Kidney (tissue), 14 donors: ENCODE measurements around the gene SMOC1. TPM values are rescaled to one million over a fixed set of nuclear protein-coding genes. Genes with fewer than 3 reads are reported as not detected.

ENCODE experiments used
- DNase-seq, 5 donors: peaks; one replicate each; pipeline ENCODE4 v3.0.0-alpha.2; 2013 to 2020
- FAIRE-seq: peaks from 2 replicates; lab custom pipeline; 2012; peaks lifted over from hg19 to GRCh38; lab: Jason Lieb, UNC
- H3K27ac ChIP-seq, 2 donors: one replicate each; pipeline ENCODE4 v1.7.0; 2013; ENCODE audit warnings: low read depth in 2 of 2, low read length in 2 of 2, inconsistent platforms in 1 of 2
- H3K27me3 ChIP-seq: one replicate; pipeline ENCODE4 v1.7.1; 2013; ENCODE audit warnings: low read length, inconsistent platforms; ENCODE audit not compliant: control insufficient read depth, insufficient read depth
- H3K36me3 ChIP-seq, 3 donors: one replicate each; pipeline versions ENCODE4 v1.7.0 to v1.7.1; 2013; ENCODE audit warnings: low read length in 3 of 3, control low read depth in 1 of 3, inconsistent platforms in 1 of 3; ENCODE audit not compliant: insufficient read depth in 3 of 3, control insufficient read depth in 2 of 3
- H3K4me1 ChIP-seq, 3 donors: one replicate each; pipeline versions ENCODE4 v1.7.0 to v1.7.1; 2013; ENCODE audit warnings: low read length in 3 of 3, inconsistent platforms in 1 of 3, low read depth in 1 of 3; ENCODE audit not compliant: control insufficient read depth in 2 of 3, insufficient read depth in 2 of 3
- H3K4me3 ChIP-seq, 3 donors: one replicate each; pipeline versions ENCODE4 v1.7.0 to v1.8.1; 2013; ENCODE audit warnings: low read length in 3 of 3, control low read depth in 1 of 3, inconsistent platforms in 1 of 3
- H3K9ac ChIP-seq, 3 donors: one replicate each; pipeline versions ENCODE4 v1.7.0 to v1.7.1; 2013; ENCODE audit warnings: low read length in 3 of 3, control low read depth in 1 of 3, inconsistent platforms in 1 of 3
- H3K9me3 ChIP-seq, 3 donors: one replicate each; pipeline versions ENCODE4 v1.7.0 to v1.7.1; 2013; ENCODE audit warnings: low read length in 3 of 3, control low read depth in 1 of 3, inconsistent platforms in 1 of 3; ENCODE audit not compliant: control insufficient read depth in 2 of 3, insufficient read depth in 1 of 3
- intact Hi-C: fragments of 100-400 bp; cut with DNase I; formaldehyde crosslinking; loops from one replicate; pipeline ENCODE4 v1.11.1; 2022
- polyA plus RNA-seq: library from polyadenylated mRNA; stranded (reverse); fragments of 350-450 nt; fragmentation: Illumina TruSeq; extraction: RNeasy Lipid Tissue Mini Kit (QIAGEN cat#74804); gene quantifications from one replicate; pipeline ENCODE4 v1.2.3, GENCODE V29; 2014; ENCODE audit warnings: low read depth, low replicate concordance; ENCODE audit not compliant: insufficient read depth
- total RNA-seq: library from RNA; stranded (reverse); fragmentation: NEBNext Ultra II Directional; extraction: Animal tissue kit (Norgen Biotek cat#: 25700); gene quantifications from one replicate; pipeline ENCODE4 v1.2.1, GENCODE V29; 2021
- TF ChIP-seq, protein P1 (sequence below): IDR thresholded peaks from 3 replicates; pipeline ENCODE4 v1.5.1; 2012; ENCODE audit warnings: mild to moderate bottlenecking, moderate library complexity, borderline replicate concordance; ENCODE audit not compliant: insufficient read depth; ENCODE audit errors: extremely low read depth
- donor health status: control.
- donor health status: control.
- donor health status: control.
- donor health status: control.
- donor health status: control.
- donor health status: DM: yes; HTN: yes; CAD: no.
- donor health status: Normal renal cell carcinoma (clear cell type).

Gene SMOC1
- total and polyA plus RNA-seq, 2 donors from 2014 or later: 1.2 to 2.8 TPM

DNA sequence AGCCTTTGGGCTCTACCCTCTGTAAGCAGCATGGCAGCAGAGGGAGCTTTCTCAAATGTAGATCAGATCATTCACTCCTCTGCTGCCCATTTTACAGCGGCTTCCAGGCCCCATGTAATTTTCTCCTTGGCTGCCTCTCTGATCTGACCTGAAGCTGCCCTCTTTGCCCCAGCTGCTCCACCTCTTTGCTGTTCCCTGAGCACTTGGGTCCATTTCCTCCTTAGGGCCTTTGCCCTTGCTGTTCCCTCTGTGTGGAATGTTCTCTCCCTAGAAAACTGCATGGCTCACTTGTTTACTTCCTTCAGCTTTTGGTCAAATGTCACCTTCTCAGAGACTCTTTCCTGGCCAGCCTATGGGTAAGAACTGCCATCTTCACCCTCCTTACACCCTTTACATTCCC lies 37.2 kb downstream of the SMOC1 start:
- no peak overlapping the region for H3K4me3 ChIP-seq
- DNase-seq: no peak
- no peak for FAIRE-seq
- H3K9ac ChIP-seq: no peak overlapping the region
- no peaks in the 10 kb centered on the region for H3K9me3 ChIP-seq
- TF ChIP-seq, protein P1, sequence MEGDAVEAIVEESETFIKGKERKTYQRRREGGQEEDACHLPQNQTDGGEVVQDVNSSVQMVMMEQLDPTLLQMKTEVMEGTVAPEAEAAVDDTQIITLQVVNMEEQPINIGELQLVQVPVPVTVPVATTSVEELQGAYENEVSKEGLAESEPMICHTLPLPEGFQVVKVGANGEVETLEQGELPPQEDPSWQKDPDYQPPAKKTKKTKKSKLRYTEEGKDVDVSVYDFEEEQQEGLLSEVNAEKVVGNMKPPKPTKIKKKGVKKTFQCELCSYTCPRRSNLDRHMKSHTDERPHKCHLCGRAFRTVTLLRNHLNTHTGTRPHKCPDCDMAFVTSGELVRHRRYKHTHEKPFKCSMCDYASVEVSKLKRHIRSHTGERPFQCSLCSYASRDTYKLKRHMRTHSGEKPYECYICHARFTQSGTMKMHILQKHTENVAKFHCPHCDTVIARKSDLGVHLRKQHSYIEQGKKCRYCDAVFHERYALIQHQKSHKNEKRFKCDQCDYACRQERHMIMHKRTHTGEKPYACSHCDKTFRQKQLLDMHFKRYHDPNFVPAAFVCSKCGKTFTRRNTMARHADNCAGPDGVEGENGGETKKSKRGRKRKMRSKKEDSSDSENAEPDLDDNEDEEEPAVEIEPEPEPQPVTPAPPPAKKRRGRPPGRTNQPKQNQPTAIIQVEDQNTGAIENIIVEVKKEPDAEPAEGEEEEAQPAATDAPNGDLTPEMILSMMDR: no peak
- intact Hi-C loops: no loop called here
- no peaks in the 10 kb centered on the region for H3K36me3 ChIP-seq
- H3K27ac ChIP-seq: no peak overlapping the region
- no peaks in the 10 kb centered on the region for H3K4me1 ChIP-seq
- no peaks in the 10 kb centered on the region for H3K27me3 ChIP-seq

DNA sequence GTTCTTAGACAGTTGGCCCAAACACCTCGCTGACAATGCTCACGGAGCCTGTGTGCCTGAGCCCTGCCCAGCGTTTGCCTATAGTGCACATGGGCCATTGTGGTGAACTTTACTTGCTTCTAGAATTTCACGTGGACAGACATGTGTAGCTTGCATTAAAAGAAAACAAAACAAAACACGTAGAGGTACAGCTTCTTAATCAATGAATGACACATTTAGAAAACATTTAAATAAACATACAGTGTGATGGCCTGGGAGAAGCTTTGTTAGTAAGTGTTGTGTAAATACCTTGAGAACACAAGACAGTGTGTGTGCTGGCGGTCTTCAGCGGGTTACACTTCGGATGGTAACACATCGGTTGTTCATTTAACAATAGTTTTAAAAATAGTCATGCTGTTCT lies 38.1 kb downstream of the SMOC1 start:
- no peak for DNase-seq
- Histone ChIP-seq H3K4me3 (no peak overlapping the region), H3K27ac (no peak overlapping the region), H3K9me3 (no peaks in the 10 kb centered on the region), H3K36me3 (no peaks in the 10 kb centered on the region), H3K4me1 (no peaks in the 10 kb centered on the region), H3K27me3 (no peaks in the 10 kb centered on the region), H3K9ac (no peak overlapping the region)
- no peak for FAIRE-seq
- intact Hi-C loops: no loop called here
- TF ChIP-seq, protein P1: no peak

DNA sequence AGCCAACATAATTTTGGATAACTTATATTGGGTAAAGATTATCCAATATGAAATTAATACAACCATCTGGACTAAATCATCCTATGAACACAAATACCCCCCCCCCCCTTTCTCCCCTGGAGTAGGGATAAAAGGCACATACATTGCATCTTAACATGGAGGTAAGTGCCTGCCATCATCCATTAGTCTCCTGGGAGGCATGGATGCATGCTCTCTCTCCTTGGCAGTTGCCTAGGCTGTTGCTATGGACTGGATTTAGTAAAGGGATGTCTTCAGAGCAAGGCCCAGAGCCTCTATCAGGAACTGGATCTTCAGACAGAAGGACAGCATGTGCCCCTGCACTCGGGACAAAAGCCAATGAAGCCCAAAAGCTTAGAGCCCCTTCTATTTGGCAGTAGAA lies 40.6 kb downstream of the SMOC1 start:
- intact Hi-C loops: no loop called here
- H3K36me3 ChIP-seq: no peaks in the 10 kb centered on the region
- FAIRE-seq: no peak

More for the DNA sequence above, 40.6 kb downstream of the SMOC1 start:
- H3K4me1 ChIP-seq: no peaks in the 10 kb centered on the region
- DNase-seq: no peak
- no peak overlapping the region for H3K27ac ChIP-seq
- H3K9ac ChIP-seq: no peak overlapping the region
- TF ChIP-seq, protein P1: no peak
- H3K9me3 ChIP-seq: no peaks in the 10 kb centered on the region
- no peak overlapping the region for H3K4me3 ChIP-seq
- no peaks in the 10 kb centered on the region for H3K27me3 ChIP-seq
